Stimulated activated naive CD8-positive, alpha-beta T cell treated with anti-CD3 and anti-CD28 coated beads, Interleukin-15, Interleukin-2, amounts not matched to agents 100 ng/mL and 50 ng/mL, for 24 hours (primary cell): ENCODE data around the gene CCNL2.
"Not testable (repeated sequence)": the region's sequence is repeated elsewhere in the genome, so short reads cannot be mapped to it uniquely, and the experiment has no call there.

Experiments
- H3K27ac Mint-ChIP-seq: one replicate; pipeline ENCODE4 v1.8.0; 2021; ENCODE audit warnings: mild to moderate bottlenecking, mixed read lengths
- H3K27me3 Mint-ChIP-seq: one replicate; pipeline ENCODE4 v1.8.0; 2021; ENCODE audit warnings: mixed read lengths
- H3K36me3 Mint-ChIP-seq: one replicate; pipeline ENCODE4 v1.8.0; 2021; ENCODE audit warnings: low read depth, mixed read lengths
- H3K4me1 Mint-ChIP-seq: one replicate; pipeline ENCODE4 v1.8.0; 2021; ENCODE audit warnings: low read depth, mixed read lengths
- H3K4me3 Mint-ChIP-seq: one replicate; pipeline ENCODE4 v1.8.0; 2021; ENCODE audit warnings: mild to moderate bottlenecking, mixed read lengths
- H3K9me3 Mint-ChIP-seq: one replicate; pipeline ENCODE4 v1.8.0; 2021; ENCODE audit warnings: mixed read lengths

The CCNL2 gene

DNA sequence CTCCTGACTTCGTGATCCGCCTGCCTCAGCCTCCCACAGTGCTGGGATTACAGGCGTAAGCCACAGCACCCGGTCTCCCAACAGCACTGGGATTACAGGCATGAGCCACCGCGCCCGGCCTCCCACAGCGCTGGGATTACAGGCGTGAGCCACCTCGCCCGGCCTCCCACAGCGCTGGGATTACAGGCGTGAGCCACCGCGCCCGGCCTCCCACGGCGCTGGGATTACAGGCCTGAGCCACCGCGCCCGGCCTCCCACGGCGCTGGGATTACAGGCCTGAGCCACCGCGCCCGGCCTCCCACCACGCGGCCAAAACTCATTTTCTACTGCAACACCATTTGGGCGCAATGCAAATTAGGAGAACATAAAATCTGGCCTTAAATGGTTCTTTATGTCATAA, 13.8 kb downstream of the CCNL2 start:
- not testable (repeated sequence) for H3K4me3 Mint-ChIP-seq, H3K27me3 Mint-ChIP-seq, H3K4me1 Mint-ChIP-seq, H3K27ac Mint-ChIP-seq, H3K9me3 Mint-ChIP-seq
- peaks cover 45% of the 10 kb centered on the region for H3K36me3 Mint-ChIP-seq

DNA sequence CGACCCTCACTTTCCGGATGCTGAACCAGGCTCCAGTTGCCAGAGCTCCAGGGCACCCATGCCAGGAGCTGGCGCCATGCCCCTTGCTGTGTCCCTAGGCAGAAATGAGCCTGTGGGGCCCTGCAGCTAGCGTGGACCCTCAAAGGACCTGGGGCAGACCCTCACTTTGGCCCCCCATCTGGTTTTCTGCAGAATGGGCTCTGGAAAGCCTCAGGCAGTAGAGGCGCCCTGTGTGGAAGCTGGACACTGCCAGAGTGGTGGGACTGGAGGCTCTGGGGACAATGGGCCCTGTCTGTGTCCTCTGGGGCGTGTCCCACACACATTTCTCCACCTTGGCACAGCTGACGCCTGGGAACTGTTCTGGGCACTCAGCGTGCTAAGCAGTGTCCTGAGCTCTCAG, 17.8 kb downstream of the CCNL2 start:
- H3K27me3 Mint-ChIP-seq, result no peaks in the 10 kb centered on the region
- no peak overlapping the region for H3K27ac Mint-ChIP-seq
- no peaks in the 10 kb centered on the region for H3K9me3 Mint-ChIP-seq
- H3K4me3 Mint-ChIP-seq, result no peak overlapping the region
- peaks cover 13% of the 10 kb centered on the region for H3K36me3 Mint-ChIP-seq
- H3K4me1 Mint-ChIP-seq, result peaks cover 3% of the 10 kb centered on the region

DNA sequence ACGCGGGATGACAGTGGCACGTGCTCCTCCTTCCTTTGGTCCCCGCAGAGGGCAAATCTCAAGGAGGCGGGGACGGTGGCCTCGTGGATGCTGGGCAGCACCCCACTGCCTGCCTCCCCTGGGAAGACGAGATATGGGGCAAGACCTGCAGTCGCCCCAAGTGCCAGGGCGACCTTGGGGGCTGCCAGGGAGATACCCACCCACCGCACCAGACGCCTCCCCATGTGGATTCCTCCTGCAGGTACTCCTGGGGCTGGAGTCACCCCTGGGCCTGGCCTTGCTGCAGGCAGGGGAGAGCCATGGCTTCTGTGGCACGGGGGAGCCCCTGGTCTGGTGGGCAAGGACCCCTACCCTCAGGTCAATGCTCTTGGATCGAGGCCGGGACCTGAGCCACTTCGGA, 18.3 kb downstream of the CCNL2 start:
- H3K27ac Mint-ChIP-seq, result no peak overlapping the region
- H3K9me3 Mint-ChIP-seq, result no peaks in the 10 kb centered on the region
- H3K36me3 Mint-ChIP-seq, result peaks cover 9% of the 10 kb centered on the region
- peaks cover 3% of the 10 kb centered on the region for H3K4me1 Mint-ChIP-seq
- H3K27me3 Mint-ChIP-seq, result no peaks in the 10 kb centered on the region
- no peak overlapping the region for H3K4me3 Mint-ChIP-seq

DNA sequence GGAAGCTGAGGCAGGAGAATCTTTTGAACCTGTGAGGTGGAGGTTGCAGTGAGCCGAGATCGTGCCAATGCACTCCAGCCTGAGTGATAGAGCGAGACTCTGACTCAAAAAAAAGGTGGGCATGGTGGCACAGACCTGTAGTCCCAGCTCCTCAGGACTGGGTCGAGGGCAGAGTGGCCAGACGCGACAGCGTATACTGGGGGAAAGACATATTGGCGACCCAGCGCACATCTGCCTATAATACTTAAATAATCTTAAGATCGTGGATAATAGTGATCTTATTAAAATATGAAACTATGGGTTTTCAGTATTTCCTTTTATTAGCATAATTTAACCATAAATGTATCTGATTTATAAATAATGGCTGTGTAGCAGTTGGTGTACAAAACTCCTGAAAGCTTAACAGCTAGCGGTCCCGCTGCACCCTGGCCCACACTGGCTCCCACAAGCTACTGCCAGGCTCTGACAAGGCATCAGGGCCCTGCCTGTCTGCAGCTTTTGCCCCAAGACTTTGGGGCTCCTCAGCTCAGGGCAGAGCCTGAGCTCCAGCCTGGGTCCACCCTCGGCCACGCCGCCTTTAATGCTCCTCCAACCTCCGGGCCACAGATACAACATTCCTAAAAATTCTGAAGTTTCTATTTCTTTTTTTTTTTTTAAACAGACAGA, 21.5 kb downstream of the CCNL2 start:
- peaks cover 15% of the 10 kb centered on the region for H3K4me1 Mint-ChIP-seq
- no peaks in the 10 kb centered on the region for H3K27me3 Mint-ChIP-seq
- H3K36me3 Mint-ChIP-seq, result peaks cover 13% of the 10 kb centered on the region
- no peak overlapping the region for H3K4me3 Mint-ChIP-seq
- no peak overlapping the region for H3K27ac Mint-ChIP-seq
- H3K9me3 Mint-ChIP-seq, result no peaks in the 10 kb centered on the region

DNA sequence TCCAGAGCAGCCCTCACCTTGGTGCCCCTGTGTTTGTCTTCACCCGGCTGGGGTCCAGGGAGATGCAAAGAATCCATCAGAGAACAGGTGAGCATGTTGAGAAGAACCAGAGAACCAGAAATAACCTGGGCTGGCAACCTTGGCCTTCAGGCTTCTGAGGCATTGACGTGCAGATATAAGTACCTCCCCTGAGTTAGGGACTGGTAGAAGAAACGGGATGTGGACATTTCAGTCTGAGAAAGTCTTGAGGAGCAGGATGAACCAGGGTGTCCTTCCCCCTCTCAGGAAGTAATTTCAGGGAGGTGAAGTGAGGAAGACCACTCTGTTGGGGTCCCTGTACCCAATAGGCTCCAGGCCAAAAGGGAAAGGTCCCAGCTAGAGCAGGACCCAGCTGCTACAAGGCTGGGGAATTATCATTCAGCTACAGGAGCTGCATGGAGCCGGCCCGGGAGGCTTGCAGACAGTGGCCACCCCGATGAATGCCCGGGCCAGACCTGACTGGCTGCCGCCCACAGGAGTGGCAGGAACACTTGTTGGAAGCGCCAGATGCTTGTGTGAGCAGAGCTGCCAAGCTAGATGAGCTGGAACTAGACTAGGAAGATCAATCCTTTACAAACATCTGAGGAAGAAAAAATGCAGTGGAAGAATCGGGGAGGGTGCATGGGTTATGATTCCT, 22.4 kb downstream of the CCNL2 start:
- Mint-ChIP-seq H3K36me3 (peaks cover 13% of the 10 kb centered on the region), H3K27me3 (no peaks in the 10 kb centered on the region), H3K4me3 (peak overlapping the region; percentile 89), H3K27ac (peak overlapping the region; percentile 18), H3K4me1 (peaks cover 25% of the 10 kb centered on the region), H3K9me3 (no peaks in the 10 kb centered on the region)

DNA sequence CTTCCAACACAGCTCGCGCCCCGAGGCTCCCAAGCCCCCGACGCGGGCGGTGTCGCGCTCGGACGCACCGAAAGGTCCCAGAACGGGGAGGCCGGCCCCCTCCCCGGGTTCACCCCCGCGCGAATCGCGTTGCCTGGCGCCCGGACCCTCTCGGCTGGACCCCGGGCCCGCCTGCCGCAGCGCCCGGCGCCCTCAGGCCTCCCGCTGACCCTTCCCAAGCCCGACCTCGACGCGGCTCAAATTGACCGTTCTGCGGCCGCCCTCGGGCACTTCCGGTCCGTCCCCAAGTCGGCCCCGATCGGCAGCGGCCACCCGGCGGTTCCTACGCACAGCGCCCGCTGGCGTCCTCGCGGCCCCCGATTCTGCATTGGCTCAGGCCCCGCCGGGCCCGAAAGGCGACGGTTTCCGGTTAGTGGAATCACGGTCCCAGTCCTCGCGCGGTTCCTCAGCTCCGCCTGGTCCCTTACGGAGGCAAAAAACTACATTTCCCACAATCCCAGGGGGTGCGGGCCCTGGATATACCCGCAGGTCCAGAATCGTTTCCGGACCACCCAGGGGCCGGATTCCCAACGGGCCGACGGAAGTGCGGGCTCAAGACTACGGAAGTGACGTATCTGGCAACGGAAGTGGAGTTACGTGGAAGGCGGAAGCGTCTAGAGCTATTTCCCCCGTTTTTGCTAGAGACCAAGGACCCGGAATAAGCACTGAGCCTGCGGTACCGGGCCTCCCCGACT, 24.0 kb downstream of the CCNL2 start, which contains the start of gene AURKAIP1:
AURKAIP1 (minus strand) TSS at position 279 of the 734 bp plus-strand sequence. CDS start 451 bp downstream, outside the sequence.
- peak within 1 kb of the TSS; percentile 91 for H3K27ac Mint-ChIP-seq
- peaks cover 37% of the 10 kb centered on the region for H3K4me1 Mint-ChIP-seq
- H3K27me3 Mint-ChIP-seq, result no peaks in the 10 kb centered on the region
- peaks cover 13% of the 10 kb centered on the region for H3K36me3 Mint-ChIP-seq
- no peaks in the 10 kb centered on the region for H3K9me3 Mint-ChIP-seq
- peak within 1 kb of the TSS; percentile 89 for H3K4me3 Mint-ChIP-seq

DNA sequence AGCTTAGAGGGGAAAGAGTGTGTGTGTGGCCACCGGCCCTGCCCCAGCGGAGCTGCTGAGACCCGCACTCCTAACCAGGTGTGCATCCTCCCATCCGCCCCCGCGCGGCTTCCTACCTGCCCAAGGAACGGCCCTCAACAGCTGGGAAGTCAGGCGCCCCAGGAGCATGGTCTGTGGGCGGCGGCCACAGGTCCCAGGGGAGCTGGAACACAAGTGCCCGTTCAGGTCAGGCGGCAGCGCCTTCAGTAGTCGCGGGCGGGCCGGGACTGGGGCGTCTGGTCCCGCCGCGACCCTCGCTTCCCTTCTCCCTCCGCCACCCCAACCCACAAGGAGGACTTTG, 24.6 kb downstream of the CCNL2 start:
- H3K4me1 Mint-ChIP-seq, result peaks cover 39% of the 10 kb centered on the region
- H3K4me3 Mint-ChIP-seq, result peak overlapping the region; percentile 89
- peaks cover 13% of the 10 kb centered on the region for H3K36me3 Mint-ChIP-seq
- H3K9me3 Mint-ChIP-seq, result no peaks in the 10 kb centered on the region
- no peaks in the 10 kb centered on the region for H3K27me3 Mint-ChIP-seq
- H3K27ac Mint-ChIP-seq, result peak overlapping the region; percentile 78

DNA sequence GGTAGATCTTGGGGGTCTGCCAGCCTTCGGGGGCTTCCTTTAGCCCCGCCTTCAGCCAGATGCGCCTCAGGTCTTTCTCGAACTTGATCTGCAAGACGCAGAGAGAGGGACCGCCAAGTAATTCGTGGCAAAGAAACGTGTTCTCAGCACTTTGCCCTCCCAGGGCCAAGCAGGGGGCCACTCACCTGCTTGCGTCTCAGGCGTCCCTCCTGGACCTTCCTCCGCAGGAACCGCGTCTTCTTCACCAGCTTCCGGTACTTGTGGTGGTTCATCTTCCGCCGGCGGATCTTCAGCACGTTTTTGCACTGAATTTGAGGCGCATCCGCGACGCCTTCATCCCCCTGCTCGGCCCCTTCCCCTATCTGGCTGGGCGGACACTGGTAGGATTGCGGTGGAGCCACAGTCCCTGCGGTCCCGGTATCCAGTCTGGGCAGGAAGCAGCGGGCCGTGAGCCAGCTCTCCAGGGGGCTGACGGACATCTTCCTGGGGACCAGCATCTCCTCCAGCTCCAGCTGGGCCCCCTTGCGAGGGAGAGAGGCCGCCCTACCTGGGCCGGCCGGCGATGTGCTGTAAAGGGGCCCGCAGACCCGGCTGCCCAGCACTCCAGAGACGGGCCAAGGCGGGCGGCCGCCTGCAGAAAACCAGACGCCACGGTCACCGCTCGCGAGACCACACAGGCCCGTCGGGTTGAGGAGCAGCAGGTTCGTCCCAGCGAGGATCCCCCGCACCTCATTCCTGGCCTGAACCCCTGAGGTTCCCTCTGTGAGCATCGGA, 25.1 kb downstream of the CCNL2 start:
- Mint-ChIP-seq H3K27ac (peak overlapping the region; percentile 78), H3K27me3 (no peaks in the 10 kb centered on the region), H3K4me3 (peak overlapping the region; percentile 89), H3K36me3 (peaks cover 13% of the 10 kb centered on the region), H3K4me1 (peaks cover 39% of the 10 kb centered on the region), H3K9me3 (no peaks in the 10 kb centered on the region)

DNA sequence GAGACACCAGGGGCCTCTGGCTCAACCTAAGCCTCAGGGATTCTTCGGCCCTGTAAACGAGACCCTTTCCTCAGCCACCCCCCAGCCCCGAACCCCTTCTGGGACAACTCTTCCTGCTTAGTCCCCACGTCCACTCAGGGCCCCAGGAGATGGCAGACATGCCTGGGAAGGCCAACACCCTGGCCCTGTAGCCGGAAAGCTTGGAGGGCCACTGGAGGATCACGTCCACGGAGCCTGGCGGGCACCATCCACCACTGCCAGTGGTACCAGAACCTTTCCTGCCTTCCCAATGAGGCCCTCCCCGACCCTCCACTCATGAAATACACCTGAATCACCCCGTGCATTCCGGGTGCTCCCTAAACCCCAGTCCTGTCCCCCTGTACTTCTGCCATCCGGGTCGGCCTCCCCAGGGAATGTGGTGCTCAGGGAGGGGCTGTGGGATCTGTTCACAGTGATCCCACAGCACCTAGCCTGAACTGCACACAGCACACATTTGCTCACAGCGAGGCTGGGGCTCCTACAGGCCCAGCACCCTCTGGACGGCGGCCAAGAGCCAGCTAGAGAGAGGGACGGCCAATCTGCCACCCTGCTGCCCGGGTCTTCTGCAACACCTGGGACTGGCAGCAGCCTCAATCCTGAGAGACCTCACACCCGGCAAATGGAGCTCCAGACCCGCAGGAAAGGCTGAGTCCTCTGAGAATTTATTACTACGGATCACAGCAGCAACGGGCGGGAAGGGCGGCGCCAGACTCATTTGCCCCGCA, 25.9 kb downstream of the CCNL2 start:
- H3K4me1 Mint-ChIP-seq, result peaks cover 39% of the 10 kb centered on the region
- H3K9me3 Mint-ChIP-seq, result no peaks in the 10 kb centered on the region
- H3K36me3 Mint-ChIP-seq, result peaks cover 13% of the 10 kb centered on the region
- no peaks in the 10 kb centered on the region for H3K27me3 Mint-ChIP-seq
- H3K4me3 Mint-ChIP-seq, result peak overlapping the region; percentile 89
- peak overlapping the region; percentile 55 for H3K27ac Mint-ChIP-seq

DNA sequence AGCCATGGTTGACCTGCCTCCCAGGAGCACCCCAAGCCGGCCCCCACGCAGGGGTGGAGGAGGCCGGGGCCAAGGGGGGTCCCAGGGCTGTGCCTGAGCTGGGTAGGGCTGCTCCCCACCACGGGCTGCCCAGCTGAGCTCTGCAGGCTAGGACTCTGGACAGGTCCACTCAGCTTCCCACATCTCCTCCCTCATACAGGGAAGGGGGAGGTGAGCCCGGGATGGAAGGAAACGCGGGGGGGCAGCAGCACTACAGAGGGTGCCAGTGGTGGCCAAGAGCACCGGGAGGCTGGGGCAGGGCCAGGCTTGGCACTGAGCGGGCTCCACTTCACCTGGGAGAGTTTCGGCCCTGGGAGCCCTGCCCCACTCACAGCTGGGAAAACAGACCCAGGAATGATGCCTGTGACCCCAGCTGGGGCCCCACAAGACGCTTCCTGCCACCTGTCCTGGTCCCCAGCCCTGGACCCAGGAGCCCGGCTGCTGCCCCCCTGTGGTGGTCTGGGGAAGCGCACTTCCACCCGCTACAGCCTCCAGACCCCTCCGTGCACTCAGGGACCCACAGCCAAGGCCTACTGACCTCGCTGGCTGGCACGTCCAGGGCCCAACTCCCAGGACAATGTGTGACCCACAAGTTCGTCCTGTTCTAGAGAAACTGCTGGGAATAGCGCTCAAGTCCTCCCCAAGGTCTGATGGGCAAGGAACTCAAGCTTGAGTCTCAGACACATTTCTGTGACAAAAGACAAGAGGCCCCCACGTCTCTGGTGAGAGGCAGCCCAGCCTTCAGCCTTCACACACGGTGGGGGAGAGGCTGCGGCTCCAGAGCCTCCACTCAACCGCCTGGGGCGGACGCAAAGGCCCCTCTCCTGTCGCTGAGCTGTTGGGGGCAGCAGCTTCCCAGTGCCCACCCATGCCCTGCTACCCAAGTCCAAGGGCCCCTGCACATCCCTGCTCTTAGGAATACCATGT, 27.1 kb downstream of the CCNL2 start:
- Mint-ChIP-seq H3K9me3 (no peaks in the 10 kb centered on the region), H3K36me3 (peaks cover 13% of the 10 kb centered on the region), H3K4me1 (peaks cover 39% of the 10 kb centered on the region), H3K4me3 (no peak overlapping the region), H3K27me3 (no peaks in the 10 kb centered on the region), H3K27ac (no peak overlapping the region)

DNA sequence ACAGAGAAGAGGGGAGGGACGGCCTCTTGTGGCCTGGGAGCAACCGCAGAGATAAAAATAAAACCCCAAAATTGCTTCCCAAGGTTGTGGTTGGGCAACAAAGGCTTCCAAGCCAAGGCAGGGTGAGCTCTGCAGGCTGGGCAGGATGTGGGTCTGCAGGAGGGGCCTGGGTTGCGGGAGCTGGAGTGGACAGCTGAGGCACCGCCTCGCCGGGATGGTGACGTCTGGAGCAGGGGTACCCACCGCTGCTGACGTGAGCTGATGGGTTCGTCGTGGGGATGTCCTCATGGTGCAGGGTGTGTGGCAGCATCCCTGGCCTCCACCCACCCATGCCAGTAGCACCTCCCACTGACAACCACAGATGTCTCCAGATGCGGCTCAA, 27.8 kb downstream of the CCNL2 start:
- H3K4me3 Mint-ChIP-seq, result peak overlapping the region; percentile 26
- H3K4me1 Mint-ChIP-seq, result peaks cover 36% of the 10 kb centered on the region
- no peaks in the 10 kb centered on the region for H3K27me3 Mint-ChIP-seq
- H3K27ac Mint-ChIP-seq, result no peak overlapping the region
- peaks cover 10% of the 10 kb centered on the region for H3K36me3 Mint-ChIP-seq
- H3K9me3 Mint-ChIP-seq, result no peaks in the 10 kb centered on the region

DNA sequence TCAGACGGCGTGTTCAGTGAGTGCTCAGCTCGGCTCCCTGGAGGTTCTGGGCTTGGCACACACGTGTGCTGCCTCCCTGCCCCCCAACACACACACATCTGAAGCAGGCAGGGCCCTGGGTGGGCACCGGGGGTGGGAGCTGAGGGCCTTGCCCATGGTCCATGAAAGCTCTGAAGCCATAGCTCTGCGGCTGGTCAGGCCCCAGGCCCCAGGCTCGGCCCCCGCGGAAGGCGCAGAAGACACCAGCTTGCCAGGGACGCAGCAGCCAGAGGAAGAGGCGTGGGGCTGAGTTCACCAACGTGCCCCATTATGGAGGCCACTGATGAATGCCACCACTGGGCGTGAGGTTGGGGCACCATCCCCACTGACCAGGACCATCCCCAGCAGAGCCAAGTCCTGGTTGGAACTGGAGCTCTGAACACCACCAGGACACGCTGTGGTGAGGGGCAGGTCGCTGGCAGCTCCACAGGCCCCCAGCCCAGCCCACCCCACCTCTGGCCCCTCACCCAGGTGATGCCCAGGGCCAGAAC, 28.3 kb downstream of the CCNL2 start:
- peaks cover 36% of the 10 kb centered on the region for H3K4me1 Mint-ChIP-seq
- H3K36me3 Mint-ChIP-seq, result peaks cover 10% of the 10 kb centered on the region
- H3K27ac Mint-ChIP-seq, result no peak overlapping the region
- H3K4me3 Mint-ChIP-seq, result peak overlapping the region; percentile 26
- no peaks in the 10 kb centered on the region for H3K9me3 Mint-ChIP-seq
- no peaks in the 10 kb centered on the region for H3K27me3 Mint-ChIP-seq

DNA sequence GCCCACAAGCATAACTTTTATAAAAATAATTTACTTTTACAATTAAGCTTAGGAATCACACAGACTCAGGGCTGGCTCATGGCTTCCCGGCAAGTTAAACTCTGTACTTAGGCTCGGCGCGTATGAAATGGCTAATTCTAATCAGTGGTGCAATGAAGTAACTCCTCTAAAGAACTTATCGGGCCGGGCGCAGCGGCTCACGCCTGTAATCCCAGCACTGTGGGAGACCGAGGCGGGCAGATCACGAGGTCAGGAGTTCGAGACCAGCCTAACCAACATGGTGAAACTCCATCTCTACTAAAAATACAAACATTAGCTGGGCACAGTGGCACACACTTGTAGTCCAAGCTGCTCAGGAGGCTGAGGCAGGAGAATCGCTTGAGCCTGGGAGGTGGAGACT, 29.0 kb downstream of the CCNL2 start:
- not testable (repeated sequence) for H3K27ac Mint-ChIP-seq, H3K9me3 Mint-ChIP-seq, H3K4me3 Mint-ChIP-seq, H3K36me3 Mint-ChIP-seq, H3K27me3 Mint-ChIP-seq
- peaks cover 36% of the 10 kb centered on the region for H3K4me1 Mint-ChIP-seq
